Endometrial microvascular endothelial cells (primary cell): Measurements from ENCODE around the gene DNAH2. TPM values are rescaled to one million over a fixed set of nuclear protein-coding genes. Genes with fewer than 3 reads are reported as not detected.
"Not testable (repeated sequence)": the region's sequence is repeated elsewhere in the genome, so short reads cannot be mapped to it uniquely, and the experiment has no call there.

Experiments used
- in situ Hi-C: cut with HindIII; loops from 2 replicates; pipeline ENCODE4 v1.10.0; 2017; ENCODE audit warnings: low sequenced_read_pairs, low pct_unique_long_range_greater_than_20kb; ENCODE audit errors: inconsistent ontology term
- total RNA-seq: library from RNA; depleted of rRNA; stranded (reverse); fragments of >200 nt; gene quantifications from one replicate; pipeline ENCODE4 v1.2.3, GENCODE V29; 2015; ENCODE audit errors: inconsistent ontology term

DNAH2 gene
- total RNA-seq, 1 donor from 2014 or later: 1.1 TPM

DNA sequence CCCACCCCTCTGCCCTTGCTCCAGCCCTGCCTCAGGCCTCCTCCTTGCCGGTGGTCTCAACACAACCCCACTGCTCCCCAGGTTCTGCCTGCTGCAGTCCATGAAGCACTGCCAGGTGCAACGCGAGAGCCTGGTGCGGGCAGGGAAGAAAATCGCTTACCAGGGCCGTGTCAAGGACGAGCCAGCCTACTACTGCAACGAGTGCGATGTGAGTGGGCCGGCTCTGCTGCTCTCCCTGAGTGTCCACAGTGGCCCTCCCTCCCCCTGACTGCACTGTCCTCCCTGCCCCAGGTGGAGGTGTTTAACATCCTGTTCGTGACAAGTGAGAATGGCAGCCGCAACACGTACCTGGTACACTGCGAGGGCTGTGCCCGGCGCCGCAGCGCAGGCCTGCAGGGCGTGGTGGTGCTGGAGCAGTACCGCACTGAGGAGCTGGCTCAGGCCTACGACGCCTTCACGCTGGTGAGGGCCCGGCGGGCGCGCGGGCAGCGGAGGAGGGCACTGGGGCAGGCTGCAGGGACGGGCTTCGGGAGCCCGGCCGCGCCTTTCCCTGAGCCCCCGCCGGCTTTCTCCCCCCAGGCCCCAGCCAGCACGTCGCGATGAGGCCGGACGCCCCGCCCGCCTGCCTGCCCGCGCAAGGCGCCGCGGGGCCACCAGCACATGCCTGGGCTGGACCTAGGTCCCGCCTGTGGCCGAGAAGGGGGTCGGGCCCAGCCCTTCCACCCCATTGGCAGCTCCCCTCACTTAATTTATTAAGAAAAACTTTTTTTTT lies 135.6 kb downstream of the DNAH2 start:
- in situ Hi-C loops: no loop called here

DNA sequence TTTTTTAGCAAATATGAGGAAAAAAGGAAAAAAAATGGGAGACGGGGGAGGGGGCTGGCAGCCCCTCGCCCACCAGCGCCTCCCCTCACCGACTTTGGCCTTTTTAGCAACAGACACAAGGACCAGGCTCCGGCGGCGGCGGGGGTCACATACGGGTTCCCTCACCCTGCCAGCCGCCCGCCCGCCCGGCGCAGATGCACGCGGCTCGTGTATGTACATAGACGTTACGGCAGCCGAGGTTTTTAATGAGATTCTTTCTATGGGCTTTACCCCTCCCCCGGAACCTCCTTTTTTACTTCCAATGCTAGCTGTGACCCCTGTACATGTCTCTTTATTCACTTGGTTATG lies 136.1 kb downstream of the DNAH2 start:
- in situ Hi-C loops: no loop called here

GRCh38 chr17:7854078-7854777 lies 136.7 kb downstream of the DNAH2 start:
- in situ Hi-C loops: no loop called here

DNA sequence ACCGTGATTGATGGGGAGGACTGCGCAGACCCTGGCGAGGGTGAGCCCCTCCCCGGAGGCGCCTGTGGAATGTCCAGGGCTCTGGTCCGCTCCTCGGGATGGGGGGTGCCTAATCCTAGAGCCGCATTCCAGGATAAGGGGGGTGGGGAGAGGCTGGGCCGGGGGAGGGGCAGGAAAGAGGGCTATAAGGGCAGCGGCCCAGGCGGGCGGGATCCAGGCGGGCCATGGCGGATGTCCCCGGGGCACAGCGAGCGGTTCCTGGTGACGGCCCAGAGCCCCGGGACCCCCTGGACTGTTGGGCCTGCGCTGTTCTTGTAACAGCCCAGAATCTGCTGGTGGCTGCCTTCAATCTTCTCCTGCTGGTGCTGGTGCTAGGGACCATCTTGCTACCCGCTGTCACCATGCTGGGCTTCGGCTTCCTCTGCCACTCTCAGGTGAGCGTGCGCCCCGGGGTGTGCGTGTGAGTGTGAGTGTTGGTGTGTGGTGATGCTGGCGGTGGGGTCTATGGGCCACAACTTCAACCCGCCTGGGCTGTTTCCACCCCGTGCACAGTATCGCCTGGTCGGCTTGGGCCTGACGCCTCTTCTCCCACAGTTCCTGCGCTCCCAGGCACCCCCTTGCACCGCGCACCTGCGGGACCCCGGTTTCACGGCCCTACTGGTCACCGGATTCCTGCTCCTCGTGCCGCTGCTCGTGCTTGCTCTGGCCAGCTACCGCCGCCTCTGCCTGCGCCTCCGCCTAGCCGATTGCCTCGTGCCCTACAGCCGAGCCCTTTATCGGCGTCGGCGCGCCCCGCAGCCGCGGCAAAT lies 137.5 kb downstream of the DNAH2 start, which contains the start of gene TMEM88:
Gene TMEM88, plus strand, starts transcription at position 216 of the 809 bp plus-strand sequence. Its CDS starts 9 bp downstream, at position 225.
- in situ Hi-C loops: no loop called here

DNA sequence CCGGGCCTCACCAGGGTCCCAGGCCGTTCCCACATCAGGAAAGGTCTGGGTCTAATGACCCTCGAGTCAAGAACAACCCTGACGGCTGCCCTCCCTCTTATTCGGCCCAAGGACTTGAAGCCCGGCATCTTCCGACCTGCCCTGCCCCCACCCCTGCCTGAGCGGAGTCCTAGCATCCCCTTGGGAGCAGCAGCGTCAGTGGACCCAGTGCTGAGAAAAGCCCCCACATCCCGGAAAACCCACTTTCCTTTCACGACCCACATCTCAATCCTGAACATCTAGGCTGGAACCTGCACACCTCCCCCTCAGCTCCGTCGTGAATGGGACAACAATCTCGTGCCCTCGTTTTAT lies 138.1 kb downstream of the DNAH2 start:
- in situ Hi-C loops: no loop called here

DNA sequence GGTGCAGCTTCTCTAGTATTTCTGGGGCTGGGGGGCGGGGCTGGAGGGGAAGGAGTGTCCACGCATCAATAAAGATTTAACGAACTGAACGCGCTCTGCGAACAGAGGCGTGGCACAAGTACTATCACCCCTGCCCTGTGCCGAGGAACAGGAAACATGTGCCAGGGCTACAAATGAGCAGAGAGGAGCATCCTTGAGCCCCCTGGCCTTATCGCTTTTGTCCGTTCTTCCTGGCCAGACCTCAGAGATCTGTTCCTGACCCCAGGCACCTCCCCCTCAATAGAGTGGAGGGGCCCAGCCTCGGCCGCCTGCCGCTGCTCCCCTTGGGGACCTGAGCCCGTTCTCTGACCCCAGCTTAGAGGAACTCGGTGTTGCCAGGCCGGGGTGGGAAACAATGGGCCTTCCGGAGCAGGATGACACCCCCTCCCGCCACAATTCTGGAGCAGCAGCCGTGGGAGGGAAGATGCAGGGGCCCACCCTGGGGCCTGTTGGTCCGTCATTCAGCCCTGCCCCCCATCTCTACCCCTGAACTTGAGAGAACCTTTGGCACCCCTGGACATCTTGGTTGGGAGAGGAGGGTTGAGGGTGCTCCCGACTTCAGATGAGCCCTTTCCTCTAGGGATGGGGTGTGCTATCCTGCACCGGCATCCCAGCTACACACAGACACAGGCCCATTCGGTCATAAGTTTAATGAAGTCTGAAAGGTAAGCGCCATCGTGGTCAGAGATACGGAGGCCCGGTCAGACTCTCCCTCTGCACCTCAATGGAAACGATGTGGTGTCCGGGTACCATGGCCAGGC lies 138.7 kb downstream of the DNAH2 start:
- in situ Hi-C loops: no loop called here

GRCh38 chr17:7856811-7857712 lies 139.5 kb downstream of the DNAH2 start, which contains the start of gene NAA38:
NAA38 (minus strand) TSS chr17:7857559; CDS start chr17:7857463, 96 bp downstream.
- in situ Hi-C loops: no loop called here

DNA sequence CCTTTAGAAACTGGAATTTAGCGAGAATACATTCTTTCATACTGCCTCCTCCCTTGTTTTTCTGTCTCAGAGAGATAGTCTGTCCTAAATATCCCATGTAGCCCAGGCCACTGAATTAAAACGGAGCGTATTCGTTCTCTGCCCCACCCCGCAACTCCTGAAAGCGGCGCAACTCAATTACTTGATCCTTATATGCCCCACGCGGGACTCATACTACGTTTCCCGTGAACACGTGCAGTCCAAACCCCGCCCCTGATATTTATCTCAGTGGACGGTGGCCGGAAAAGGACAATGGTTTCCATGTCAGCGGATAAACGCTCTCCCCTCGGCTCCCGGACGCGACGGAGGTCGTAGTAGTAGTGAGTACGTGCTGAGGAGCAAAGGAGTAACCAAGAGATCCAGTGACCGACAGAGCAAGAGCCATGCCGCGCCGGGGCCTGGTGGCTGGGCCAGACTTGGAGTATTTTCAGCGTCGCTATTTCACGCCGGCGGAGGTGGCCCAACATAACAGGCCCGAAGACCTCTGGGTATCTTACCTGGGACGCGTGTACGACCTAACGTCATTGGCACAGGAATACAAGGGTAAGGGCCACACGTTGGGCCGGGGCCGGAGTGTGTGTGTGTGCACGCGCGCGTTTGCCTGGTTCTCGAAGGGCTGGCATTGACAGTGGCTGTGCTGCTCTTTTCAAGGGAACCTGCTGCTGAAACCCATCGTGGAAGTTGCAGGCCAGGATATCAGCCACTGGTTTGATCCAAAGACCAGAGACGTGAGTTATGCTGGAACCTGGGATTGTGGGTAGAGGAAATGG lies 140.4 kb downstream of the DNAH2 start, which contains the start of gene CYB5D1:
Gene CYB5D1, plus strand, starts transcription at position 291 of the 809 bp plus-strand sequence. Its CDS starts 132 bp downstream, at position 423.
- in situ Hi-C loops: no loop called here

DNA sequence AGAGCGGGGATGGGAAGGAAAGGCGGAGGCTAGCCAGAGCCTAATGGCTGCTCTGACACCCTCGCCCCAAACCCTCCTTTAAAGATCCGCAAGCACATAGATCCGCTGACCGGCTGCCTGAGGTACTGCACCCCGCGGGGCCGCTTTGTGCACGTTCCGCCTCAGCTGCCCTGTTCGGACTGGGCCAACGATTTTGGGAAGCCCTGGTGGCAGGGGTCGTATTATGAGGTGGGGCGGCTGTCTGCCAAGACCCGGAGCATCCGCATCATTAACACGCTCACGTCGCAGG lies 140.9 kb downstream of the DNAH2 start:
- in situ Hi-C loops: no loop called here

- in situ Hi-C loops: no loop called here
Observed at GRCh38 chr17:7859028-7859427, 141.5 kb downstream of the DNAH2 start.

GRCh38 chr17:7862692-7863437 lies 145.3 kb downstream of the DNAH2 start:
- in situ Hi-C loops: no loop called here

DNA sequence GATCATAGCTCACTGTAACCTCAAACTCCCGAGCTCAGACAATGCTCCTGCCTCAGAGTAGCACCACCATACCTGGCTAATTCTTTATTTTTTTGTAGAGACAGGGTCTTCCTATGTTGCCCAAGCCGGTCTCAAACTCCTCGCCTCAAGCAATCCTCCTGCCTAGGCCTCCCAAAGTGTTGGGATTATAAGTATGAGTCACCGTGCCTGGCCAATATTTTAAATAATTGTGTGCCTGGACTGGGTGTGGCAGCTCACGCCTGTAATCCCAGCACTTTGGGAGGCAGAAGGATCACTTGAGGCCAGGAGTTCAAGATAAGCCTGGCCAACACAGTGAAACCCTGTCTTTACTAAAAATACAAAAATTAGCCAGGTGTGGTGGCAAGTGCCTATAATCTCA lies 146.8 kb downstream of the DNAH2 start:
- in situ Hi-C loops: not testable (repeated sequence)

DNA sequence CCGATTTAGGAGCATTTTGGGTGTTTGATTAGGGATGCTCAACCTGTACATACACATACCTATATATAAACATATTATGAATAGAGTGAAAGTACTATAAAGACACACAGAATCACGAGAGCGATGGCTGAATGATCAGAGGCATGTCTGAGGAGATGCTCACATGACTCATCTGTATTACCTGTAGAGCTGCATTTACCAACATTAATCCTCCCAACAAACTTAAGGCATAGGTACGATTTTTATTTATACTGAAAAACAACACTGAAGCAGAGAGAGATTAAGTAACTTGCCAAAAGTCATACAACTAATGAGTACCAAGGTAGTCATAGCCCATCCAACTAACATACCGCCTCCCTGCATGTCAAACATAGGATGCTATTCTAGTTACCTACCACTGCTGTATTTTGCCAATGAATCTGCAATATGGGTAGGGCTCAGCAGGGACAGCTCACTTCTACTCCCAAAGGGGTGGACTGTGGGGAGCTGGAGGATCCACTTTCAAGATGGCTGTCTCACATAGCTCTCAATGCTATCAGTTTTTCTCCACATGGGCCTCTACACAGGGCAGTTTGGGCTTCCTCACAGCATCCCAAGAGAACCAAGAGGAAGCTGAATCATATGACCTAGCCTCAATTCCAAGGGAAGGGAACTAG lies 147.6 kb downstream of the DNAH2 start:
- in situ Hi-C loops: no loop called here

GRCh38 chr17:7867881-7868329 lies 150.4 kb downstream of the DNAH2 start:
- in situ Hi-C loops: no loop called here

- in situ Hi-C loops: no loop called here
Observed at GRCh38 chr17:7873051-7873450, 155.5 kb downstream of the DNAH2 start.

GRCh38 chr17:7875804-7876370 lies 158.3 kb downstream of the DNAH2 start:
- in situ Hi-C loops: no loop called here
